ENCODE measurements around the gene OXA1L. TPM values are rescaled to one million over a fixed set of nuclear protein-coding genes. Genes with fewer than 3 reads are reported as not detected.
A peak's percentile ranks its signal among the peaks of the same experiment; 100 is the strongest.

OXA1L gene
- total RNA-seq, 1 donor from 2014 or later, result 160 TPM

DNA sequence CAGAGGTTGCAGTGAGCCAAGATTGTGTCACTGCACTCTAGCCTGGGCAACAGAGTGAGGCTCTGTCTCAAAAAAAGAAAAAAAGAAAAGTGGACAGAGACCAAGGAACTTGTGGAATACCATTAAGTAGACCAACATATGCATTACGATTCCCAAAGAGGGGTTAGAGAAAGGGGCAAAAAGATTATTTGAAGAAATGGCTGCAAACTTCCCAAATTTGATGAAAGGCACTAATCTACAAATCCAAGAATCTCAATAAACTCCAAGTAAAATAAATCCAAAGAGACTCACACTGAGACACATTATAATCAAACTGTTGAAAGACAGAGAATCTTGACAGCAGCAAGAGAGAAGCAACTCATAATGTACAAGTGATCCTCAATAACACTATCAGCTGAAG is 4.8 kb upstream of the OXA1L start:
- peaks cover 19% of the 10 kb centered on the region for H3K9me3 Mint-ChIP-seq
- H3K4me3 Mint-ChIP-seq, result no peak overlapping the region
- H3K27ac Mint-ChIP-seq, result no peak overlapping the region

DNA sequence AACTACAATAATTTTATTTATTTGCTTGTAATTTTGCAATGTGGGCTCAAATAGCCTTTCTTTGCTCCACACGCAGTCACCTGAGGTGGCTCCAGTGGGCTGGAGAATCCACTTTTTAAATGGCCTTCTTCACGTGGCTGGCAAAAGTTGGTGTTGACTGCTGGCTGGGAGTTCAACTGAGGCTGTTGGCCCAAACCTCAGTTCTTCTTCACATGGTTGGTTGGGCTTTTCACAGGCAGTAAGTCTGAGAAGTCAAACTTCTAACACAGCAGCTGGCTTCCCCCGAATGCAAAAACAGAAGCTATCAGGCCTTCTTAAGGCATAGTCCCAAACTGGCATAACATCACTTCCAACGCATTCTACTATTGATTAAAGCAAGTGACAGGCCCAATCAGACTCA is 2.1 kb upstream of the OXA1L start:
- no peaks in the 10 kb centered on the region for H3K27me3 Mint-ChIP-seq
- no peak overlapping the region for H3K27ac Mint-ChIP-seq
- H3K9me3 Mint-ChIP-seq, result peaks cover 19% of the 10 kb centered on the region
- H3K36me3 Mint-ChIP-seq, result peaks cover 14% of the 10 kb centered on the region
- TF ChIP-seq, protein P1, sequence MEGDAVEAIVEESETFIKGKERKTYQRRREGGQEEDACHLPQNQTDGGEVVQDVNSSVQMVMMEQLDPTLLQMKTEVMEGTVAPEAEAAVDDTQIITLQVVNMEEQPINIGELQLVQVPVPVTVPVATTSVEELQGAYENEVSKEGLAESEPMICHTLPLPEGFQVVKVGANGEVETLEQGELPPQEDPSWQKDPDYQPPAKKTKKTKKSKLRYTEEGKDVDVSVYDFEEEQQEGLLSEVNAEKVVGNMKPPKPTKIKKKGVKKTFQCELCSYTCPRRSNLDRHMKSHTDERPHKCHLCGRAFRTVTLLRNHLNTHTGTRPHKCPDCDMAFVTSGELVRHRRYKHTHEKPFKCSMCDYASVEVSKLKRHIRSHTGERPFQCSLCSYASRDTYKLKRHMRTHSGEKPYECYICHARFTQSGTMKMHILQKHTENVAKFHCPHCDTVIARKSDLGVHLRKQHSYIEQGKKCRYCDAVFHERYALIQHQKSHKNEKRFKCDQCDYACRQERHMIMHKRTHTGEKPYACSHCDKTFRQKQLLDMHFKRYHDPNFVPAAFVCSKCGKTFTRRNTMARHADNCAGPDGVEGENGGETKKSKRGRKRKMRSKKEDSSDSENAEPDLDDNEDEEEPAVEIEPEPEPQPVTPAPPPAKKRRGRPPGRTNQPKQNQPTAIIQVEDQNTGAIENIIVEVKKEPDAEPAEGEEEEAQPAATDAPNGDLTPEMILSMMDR (conservative IDR thresholded peaks at IDR 0.05), result no peak
- no peak for DNase-seq (ENCODE audit: extremely low spot score, unreplicated experiment)
- no peak overlapping the region for H3K4me3 Mint-ChIP-seq
- H3K4me1 Mint-ChIP-seq (ENCODE audit: unreplicated experiment), result peaks cover 18% of the 10 kb centered on the region

More for the DNA sequence above, 4.8 kb upstream of the OXA1L start:
- no peaks in the 10 kb centered on the region for H3K27me3 Mint-ChIP-seq
- DNase-seq (ENCODE audit: extremely low spot score, unreplicated experiment), result no peak
- H3K36me3 Mint-ChIP-seq, result peaks cover 10% of the 10 kb centered on the region
- TF ChIP-seq, protein P1 (conservative IDR thresholded peaks at IDR 0.05), result no peak
- peaks cover 7% of the 10 kb centered on the region for H3K4me1 Mint-ChIP-seq (ENCODE audit: unreplicated experiment)

DNA sequence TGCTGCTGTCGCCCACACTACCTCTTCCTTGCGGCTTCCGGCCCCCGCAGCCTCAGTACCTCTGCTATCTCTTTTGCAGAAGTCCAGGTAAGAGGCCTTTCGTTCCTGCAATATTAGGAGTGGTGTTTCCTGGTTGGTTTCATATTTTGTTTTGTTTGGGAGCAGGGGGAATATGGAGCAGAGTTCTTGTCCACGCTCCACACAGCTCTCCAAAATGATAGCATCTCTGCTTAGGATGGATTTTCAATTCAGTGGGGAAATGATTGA is 768 bp downstream of the OXA1L start:
- no peak for DNase-seq (ENCODE audit: extremely low spot score, unreplicated experiment)
- Mint-ChIP-seq H3K27ac (peak overlapping the region; percentile 97), H3K9me3 (peaks cover 15% of the 10 kb centered on the region), H3K4me1 (ENCODE audit: unreplicated experiment) (peaks cover 18% of the 10 kb centered on the region), H3K27me3 (no peaks in the 10 kb centered on the region), H3K4me3 (peak overlapping the region; percentile 93), H3K36me3 (peaks cover 28% of the 10 kb centered on the region)
- TF ChIP-seq, protein P1 (conservative IDR thresholded peaks at IDR 0.05), result no peak

DNA sequence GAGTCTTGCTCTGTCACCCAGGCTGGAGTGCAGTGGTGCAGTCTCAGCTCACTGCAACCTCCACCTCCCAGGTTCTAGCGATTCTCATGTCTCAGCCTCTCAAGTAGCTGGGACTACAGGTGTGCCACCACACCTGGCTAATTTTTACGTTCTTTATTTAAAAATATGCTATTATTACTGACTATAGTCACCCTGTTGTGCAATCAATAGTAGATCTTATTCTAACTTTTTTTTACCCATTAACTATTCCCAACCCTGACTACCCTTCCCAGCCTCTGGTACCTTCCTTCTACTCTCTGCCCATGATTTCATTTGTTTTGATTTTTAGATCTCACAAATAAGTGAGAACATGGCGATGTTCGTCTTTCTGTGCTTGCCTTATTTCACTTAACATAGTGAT is 2.5 kb downstream of the OXA1L start:
- peaks cover 6% of the 10 kb centered on the region for H3K9me3 Mint-ChIP-seq
- peaks cover 28% of the 10 kb centered on the region for H3K36me3 Mint-ChIP-seq
- no peak overlapping the region for H3K27ac Mint-ChIP-seq
- DNase-seq (ENCODE audit: extremely low spot score, unreplicated experiment), result no peak
- no peaks in the 10 kb centered on the region for H3K27me3 Mint-ChIP-seq
- TF ChIP-seq, protein P1 (conservative IDR thresholded peaks at IDR 0.05), result no peak
- peak overlapping the region; percentile 11 for H3K4me3 Mint-ChIP-seq
- H3K4me1 Mint-ChIP-seq (ENCODE audit: unreplicated experiment), result peaks cover 18% of the 10 kb centered on the region

DNA sequence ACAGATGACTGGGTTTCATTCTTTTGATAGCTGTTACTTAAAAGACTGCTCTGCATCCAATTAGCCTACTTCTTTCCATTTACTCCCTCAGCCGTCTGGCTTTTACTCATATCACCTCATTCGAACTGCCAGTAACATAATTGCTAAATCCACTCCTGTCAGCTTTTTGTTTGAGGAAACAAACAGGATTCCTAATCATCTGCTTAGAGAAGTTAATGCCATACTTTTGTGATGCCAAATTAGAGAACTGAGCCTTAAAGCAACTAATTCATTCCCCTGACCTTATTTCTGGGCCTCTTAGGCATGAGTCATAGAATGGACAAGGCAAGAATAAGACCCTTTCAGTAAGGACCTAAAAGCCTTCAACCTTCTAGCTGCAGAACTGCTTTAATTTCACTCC is 2.9 kb downstream of the OXA1L start:
- peaks cover 6% of the 10 kb centered on the region for H3K9me3 Mint-ChIP-seq
- H3K27me3 Mint-ChIP-seq, result no peaks in the 10 kb centered on the region
- peak overlapping the region; percentile 11 for H3K4me3 Mint-ChIP-seq
- peaks cover 18% of the 10 kb centered on the region for H3K4me1 Mint-ChIP-seq (ENCODE audit: unreplicated experiment)
- peaks cover 28% of the 10 kb centered on the region for H3K36me3 Mint-ChIP-seq
- DNase-seq (ENCODE audit: extremely low spot score, unreplicated experiment), result no peak
- TF ChIP-seq, protein P1 (conservative IDR thresholded peaks at IDR 0.05), result no peak
- H3K27ac Mint-ChIP-seq, result no peak overlapping the region
